Suprapubic skin (tissue), 4 donors: Measurements from ENCODE around the gene JAZF1.

Experiments
- EP300 ChIP-seq: sonication (generic); formaldehyde crosslinking; IDR thresholded peaks from one replicate; pipeline ENCODE4 v1.6.1; 2017; ENCODE audit warnings: antibody characterized with exemption
- POLR2A ChIP-seq, 2 donors: fragments of 450-650 bp; IDR thresholded peaks; one replicate each; pipeline ENCODE4 v1.6.1; 2017; ENCODE audit warnings: antibody characterized with exemption in 2 of 2, mild to moderate bottlenecking in 2 of 2, moderate library complexity in 2 of 2
- POLR2AphosphoS5 ChIP-seq, 3 donors: sonication (generic); formaldehyde crosslinking; IDR thresholded peaks; one replicate each; pipeline ENCODE4 v1.6.1; 2017; ENCODE audit warnings: antibody characterized with exemption in 3 of 3

GRCh38 chr7:28095231-28095630 lies 85.4 kb downstream of the JAZF1 start:
- TF ChIP-seq POLR2AphosphoS5 (IDR thresholded peaks at IDR 0.05) (no peak), EP300 (no peak), POLR2A (IDR thresholded peaks at IDR 0.05) (no peak)
